SU-DHL-6 (cell line): ENCODE results near the gene TNS1.

Experiments used
- H2AFZ ChIP-seq: fragments of 200-600 bp; sonication (generic); 2 replicates; pipeline ENCODE4 v1.6.1; 2014; ENCODE audit warnings: low read depth, mild to moderate bottlenecking, moderate library complexity, mixed read lengths, antibody characterized with exemption, low read length; ENCODE audit not compliant: severe bottlenecking
- H3F3A ChIP-seq: fragments of 200-600 bp; shearing (Covaris generic); 2 replicates; pipeline ENCODE4 v1.6.0; 2016; ENCODE audit warnings: antibody characterized with exemption, mild to moderate bottlenecking; ENCODE audit not compliant: insufficient read depth
- H3K27ac ChIP-seq: fragments of 200-600 bp; sonication (generic); 2 replicates; pipeline ENCODE4 v1.5.1; 2016; ENCODE audit warnings: low read depth, mild to moderate bottlenecking, low read length, moderate library complexity, mixed read lengths
- H3K27me3 ChIP-seq: fragments of 200-600 bp; sonication (generic), shearing (Covaris generic); 2 replicates; pipeline ENCODE4 v1.6.0; 2014; ENCODE audit warnings: mild to moderate bottlenecking, low read length
- H3K36me3 ChIP-seq: fragments of 200-600 bp; sonication (generic); 2 replicates; pipeline ENCODE4 v1.6.1; 2014; ENCODE audit warnings: mild to moderate bottlenecking, low read length, mixed read lengths
- H3K4me2 ChIP-seq: fragments of 300-600, 200-600 bp; shearing (Covaris generic), sonication (generic); 2 replicates; pipeline ENCODE4 v1.6.0; 2014; ENCODE audit warnings: low read length, low read depth, mild to moderate bottlenecking; ENCODE audit not compliant: poor library complexity, severe bottlenecking
- H3K4me3 ChIP-seq: fragments of 200-600 bp; sonication (generic); 2 replicates; pipeline ENCODE4 v1.5.1; 2014; ENCODE audit warnings: antibody characterized with exemption, low read length, mild to moderate bottlenecking, mixed read lengths; ENCODE audit not compliant: insufficient read depth, poor library complexity, severe bottlenecking
- H3K79me2 ChIP-seq: fragments of 200-600 bp; sonication (generic); 2 replicates; pipeline ENCODE4 v1.6.1; 2014; ENCODE audit warnings: mild to moderate bottlenecking, low read length, moderate library complexity; ENCODE audit not compliant: insufficient read depth
- H3K9ac ChIP-seq: fragments of 200-600 bp; sonication (generic); 2 replicates; pipeline ENCODE4 v1.7.0; 2014; ENCODE audit warnings: mild to moderate bottlenecking, low read length
- H3K9me2 ChIP-seq: fragments of 200-600 bp; sonication (generic); replicated peaks from 2 replicates; pipeline ENCODE4 v1.6.1; 2014; ENCODE audit warnings: low read length; ENCODE audit not compliant: insufficient read depth
- H3K9me3 ChIP-seq: fragments of 200-600 bp; sonication (generic); 2 replicates; pipeline ENCODE4 v1.6.1; 2014; ENCODE audit warnings: low read length, mixed read lengths; ENCODE audit not compliant: insufficient read depth
- H4K20me1 ChIP-seq: fragments of 200-600 bp; sonication (generic); 2 replicates; pipeline ENCODE4 v1.6.1; 2014; ENCODE audit warnings: low read depth, mild to moderate bottlenecking, antibody characterized with exemption, low read length, moderate library complexity, mixed read lengths
- CTCF ChIP-seq: fragments of 200-600 bp; sonication (generic); IDR thresholded peaks from one replicate; pipeline ENCODE4 v1.5.1; 2017; ENCODE audit warnings: antibody characterized with exemption, mild to moderate bottlenecking, low read length, moderate library complexity; ENCODE audit not compliant: insufficient read depth, poor library complexity, severe bottlenecking
- EZH2phosphoT487 ChIP-seq: fragments of 200-600 bp; sonication (generic), shearing (Covaris generic); conservative IDR thresholded peaks from 2 replicates; pipeline ENCODE4 v1.6.1; 2018; ENCODE audit warnings: mild to moderate bottlenecking, antibody characterized with exemption, low read length, moderate library complexity, mixed read lengths

Gene TNS1

GRCh38 chr2:217843324-217843723, 159.5 kb downstream of the TNS1 start:
- H3K9me2 ChIP-seq, result no peaks in the 10 kb centered on the region
- H2AFZ ChIP-seq, result no peak overlapping the region
- H3F3A ChIP-seq, result no peaks in the 10 kb centered on the region
- H3K9me3 ChIP-seq, result no peaks in the 10 kb centered on the region
- H3K27me3 ChIP-seq, result no peaks in the 10 kb centered on the region
- no peaks in the 10 kb centered on the region for H3K36me3 ChIP-seq
- no peak for TF ChIP-seq EZH2phosphoT487
- TF ChIP-seq CTCF, result no peak
- no peak overlapping the region for H3K4me3 ChIP-seq
- H3K79me2 ChIP-seq, result no peaks in the 10 kb centered on the region
- no peak overlapping the region for H3K4me2 ChIP-seq
- no peaks in the 10 kb centered on the region for H4K20me1 ChIP-seq
- H3K27ac ChIP-seq, result no peak overlapping the region
- no peak overlapping the region for H3K9ac ChIP-seq

DNA sequence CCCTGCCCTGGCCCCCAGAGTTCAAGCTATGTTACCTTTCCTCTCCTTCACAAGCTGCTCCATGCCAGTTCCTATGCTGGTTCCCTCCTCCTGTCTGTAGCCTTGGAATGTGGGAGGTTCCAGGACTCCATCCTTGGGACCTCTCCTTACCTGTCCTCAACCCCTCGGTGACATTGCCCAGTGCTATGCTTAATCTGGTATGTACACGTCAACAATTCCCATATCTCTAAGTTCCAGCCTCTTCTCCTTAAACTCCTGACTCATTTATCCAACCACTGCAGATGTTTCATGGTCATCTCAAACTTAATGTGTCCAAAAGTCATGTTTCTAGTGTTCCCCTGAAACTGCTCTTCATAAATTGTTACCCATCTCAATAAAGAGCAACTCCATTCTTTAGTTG, 160.8 kb downstream of the TNS1 start:
- Histone ChIP-seq H3F3A (no peaks in the 10 kb centered on the region), H3K4me2 (no peak overlapping the region), H3K79me2 (no peaks in the 10 kb centered on the region), H3K4me3 (no peak overlapping the region), H3K9me2 (no peaks in the 10 kb centered on the region), H3K27ac (no peak overlapping the region), H3K9ac (no peak overlapping the region), H4K20me1 (no peaks in the 10 kb centered on the region), H2AFZ (no peak overlapping the region), H3K27me3 (no peaks in the 10 kb centered on the region), H3K9me3 (no peaks in the 10 kb centered on the region), H3K36me3 (no peaks in the 10 kb centered on the region)
- no peak for TF ChIP-seq CTCF
- no peak for TF ChIP-seq EZH2phosphoT487

DNA sequence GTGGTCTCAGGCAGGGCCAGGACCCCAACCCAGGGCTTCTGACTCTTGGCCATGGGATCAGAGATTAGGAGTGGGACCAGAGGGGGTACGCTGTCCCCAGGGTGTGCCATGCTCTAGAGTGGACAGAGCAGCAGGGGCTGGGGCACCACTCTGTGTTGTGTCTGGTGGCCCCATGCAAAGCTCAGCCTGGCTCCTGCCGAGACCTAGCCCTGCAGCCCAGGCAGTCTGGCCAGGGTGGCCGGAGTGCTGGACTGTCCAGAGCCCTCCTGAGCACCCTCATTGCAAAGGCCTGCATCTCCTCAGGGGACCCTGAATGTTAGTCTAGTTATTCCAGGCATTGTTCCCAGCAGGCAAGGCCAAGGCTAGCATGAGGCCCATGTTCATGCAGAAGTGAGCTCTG, 162.3 kb downstream of the TNS1 start:
- H3K4me2 ChIP-seq, result no peak overlapping the region
- no peak overlapping the region for H3K9ac ChIP-seq
- no peaks in the 10 kb centered on the region for H3K27me3 ChIP-seq
- H3K36me3 ChIP-seq, result no peaks in the 10 kb centered on the region
- no peaks in the 10 kb centered on the region for H3K79me2 ChIP-seq
- no peak overlapping the region for H2AFZ ChIP-seq
- H3K27ac ChIP-seq, result no peak overlapping the region
- no peaks in the 10 kb centered on the region for H4K20me1 ChIP-seq
- H3K9me3 ChIP-seq, result no peaks in the 10 kb centered on the region
- TF ChIP-seq CTCF (no peak), EZH2phosphoT487 (no peak)
- H3K4me3 ChIP-seq, result no peak overlapping the region
- H3K9me2 ChIP-seq, result no peaks in the 10 kb centered on the region
- H3F3A ChIP-seq, result no peaks in the 10 kb centered on the region

DNA sequence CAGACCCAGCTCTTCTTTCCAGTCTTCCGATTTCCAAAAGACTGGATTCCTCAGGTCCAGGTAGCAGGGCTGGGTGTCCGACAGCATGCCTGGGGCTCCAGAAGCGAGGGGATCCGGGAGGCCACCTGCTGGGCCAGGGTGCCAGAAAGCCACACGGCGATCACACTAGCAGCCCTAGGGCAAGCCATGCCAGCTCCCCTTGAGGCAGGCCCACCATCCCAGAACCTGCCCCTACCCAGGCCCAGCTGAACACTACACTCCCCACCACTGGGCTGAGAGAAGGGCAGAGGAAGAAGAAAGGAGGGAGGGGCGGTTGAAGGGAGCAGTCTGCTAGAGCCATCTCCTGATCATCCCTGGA, 163.1 kb downstream of the TNS1 start:
- no peaks in the 10 kb centered on the region for H3K9me2 ChIP-seq
- H3K4me3 ChIP-seq, result no peak overlapping the region
- no peaks in the 10 kb centered on the region for H3K36me3 ChIP-seq
- no peak overlapping the region for H3K4me2 ChIP-seq
- no peak overlapping the region for H2AFZ ChIP-seq
- H3K9ac ChIP-seq, result no peak overlapping the region
- H3F3A ChIP-seq, result no peaks in the 10 kb centered on the region
- no peak overlapping the region for H3K27ac ChIP-seq
- H3K27me3 ChIP-seq, result no peaks in the 10 kb centered on the region; the same call in 1 of the 2 replicates
- H3K79me2 ChIP-seq, result no peaks in the 10 kb centered on the region
- TF ChIP-seq EZH2phosphoT487, result no peak
- no peak for TF ChIP-seq CTCF
- no peaks in the 10 kb centered on the region for H4K20me1 ChIP-seq
- H3K9me3 ChIP-seq, result no peaks in the 10 kb centered on the region
